HG03066 (cell line): ENCODE data around the gene ZBTB39.
"Not testable (repeated sequence)": the region's sequence is repeated elsewhere in the genome, so short reads cannot be mapped to it uniquely, and the experiment has no call there.

Experiments
- ATAC-seq: cut with Tn5 transposase; IDR thresholded peaks from one replicate; pipeline ENCODE4 v1.9.1; 2021; ENCODE audit warnings: low read depth; ENCODE audit not compliant: unreplicated experiment

The ZBTB39 gene

DNA sequence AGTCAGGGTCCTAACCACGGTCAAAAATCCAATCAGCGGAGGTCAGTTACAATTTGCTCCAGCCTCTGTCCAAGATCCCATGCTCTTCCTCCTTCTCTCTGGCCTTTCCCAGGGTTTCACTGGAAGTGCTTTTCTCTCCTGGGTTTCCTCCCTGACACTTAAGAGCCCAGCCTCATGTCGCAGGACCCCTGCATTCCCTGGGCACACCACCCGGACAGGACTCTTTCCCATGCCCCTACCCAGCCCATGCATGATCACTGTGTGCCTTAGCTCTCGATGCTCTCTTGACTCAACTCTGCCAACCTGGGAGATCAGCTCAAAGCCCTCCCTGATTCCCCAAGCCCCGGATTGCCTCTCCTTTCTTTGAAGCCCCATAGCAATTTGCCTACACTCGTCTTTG lies 25.4 kb upstream of the ZBTB39 start:
- no peak for ATAC-seq

DNA sequence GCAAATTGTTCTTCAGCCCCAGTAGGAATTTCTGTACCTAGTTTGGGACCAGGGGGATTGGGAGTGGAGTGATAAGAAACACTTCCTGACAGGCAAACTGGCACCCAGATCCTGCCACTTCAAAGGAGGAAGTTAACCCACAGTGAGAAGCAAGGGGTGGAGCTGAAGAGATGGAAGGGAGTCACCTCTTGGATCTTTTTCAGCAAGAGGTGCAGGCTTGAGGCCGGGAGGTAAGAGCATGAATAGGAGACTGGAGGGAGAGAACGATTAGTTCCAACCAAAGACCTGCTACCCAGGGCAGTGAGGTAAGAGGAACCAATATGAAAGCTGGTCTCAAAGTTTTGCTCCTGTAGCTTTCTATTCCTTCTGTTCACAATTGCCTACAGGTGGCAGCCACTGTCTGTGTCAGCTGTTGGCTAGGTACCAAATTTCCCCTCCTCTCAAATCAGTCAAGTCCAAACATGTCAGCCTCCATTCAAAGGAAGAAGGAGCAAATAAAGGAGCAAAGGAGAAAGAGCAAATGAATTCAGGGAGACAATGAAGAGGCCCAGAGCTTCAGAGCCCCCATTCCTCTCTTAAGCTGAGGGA lies 24.9 kb upstream of the ZBTB39 start:
- ATAC-seq, result no peak

DNA sequence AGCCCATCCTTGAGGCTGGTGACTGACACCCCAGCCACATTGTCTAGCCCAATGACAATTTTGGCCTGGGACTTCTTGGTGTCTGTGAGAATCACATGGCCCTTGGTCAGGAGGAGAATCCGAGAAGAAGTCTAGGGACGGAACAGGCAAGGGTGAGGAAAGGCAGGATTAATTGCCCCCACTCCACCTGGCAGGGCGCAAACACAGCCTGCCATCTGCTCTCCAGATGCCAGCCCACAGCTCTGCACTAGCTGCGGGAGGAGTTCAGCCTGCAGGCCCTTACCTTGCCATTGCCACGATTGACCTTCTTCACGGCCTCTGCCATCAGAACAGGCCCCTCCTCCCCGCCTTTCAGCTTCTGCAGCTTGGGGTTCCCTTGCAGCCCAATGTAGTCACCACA lies 23.1 kb upstream of the ZBTB39 start:
- no peak for ATAC-seq

DNA sequence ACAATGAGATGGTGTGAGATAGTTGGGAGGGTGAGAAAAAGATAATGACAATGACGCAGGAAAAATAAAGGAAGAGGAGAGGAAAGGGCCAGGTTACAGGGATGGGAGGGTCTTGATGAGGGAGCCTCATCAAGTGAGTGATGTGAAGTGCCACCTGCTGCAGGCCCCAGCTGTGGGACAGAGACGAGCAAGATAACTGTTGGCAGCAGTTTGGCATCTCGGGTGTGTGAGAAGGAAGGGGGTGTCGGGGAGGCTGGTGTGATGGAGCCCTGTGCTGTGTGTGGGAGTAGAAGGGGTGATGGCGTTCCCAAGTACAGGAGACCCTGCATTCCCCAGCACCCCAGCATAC lies 21.4 kb upstream of the ZBTB39 start:
- no peak for ATAC-seq

DNA sequence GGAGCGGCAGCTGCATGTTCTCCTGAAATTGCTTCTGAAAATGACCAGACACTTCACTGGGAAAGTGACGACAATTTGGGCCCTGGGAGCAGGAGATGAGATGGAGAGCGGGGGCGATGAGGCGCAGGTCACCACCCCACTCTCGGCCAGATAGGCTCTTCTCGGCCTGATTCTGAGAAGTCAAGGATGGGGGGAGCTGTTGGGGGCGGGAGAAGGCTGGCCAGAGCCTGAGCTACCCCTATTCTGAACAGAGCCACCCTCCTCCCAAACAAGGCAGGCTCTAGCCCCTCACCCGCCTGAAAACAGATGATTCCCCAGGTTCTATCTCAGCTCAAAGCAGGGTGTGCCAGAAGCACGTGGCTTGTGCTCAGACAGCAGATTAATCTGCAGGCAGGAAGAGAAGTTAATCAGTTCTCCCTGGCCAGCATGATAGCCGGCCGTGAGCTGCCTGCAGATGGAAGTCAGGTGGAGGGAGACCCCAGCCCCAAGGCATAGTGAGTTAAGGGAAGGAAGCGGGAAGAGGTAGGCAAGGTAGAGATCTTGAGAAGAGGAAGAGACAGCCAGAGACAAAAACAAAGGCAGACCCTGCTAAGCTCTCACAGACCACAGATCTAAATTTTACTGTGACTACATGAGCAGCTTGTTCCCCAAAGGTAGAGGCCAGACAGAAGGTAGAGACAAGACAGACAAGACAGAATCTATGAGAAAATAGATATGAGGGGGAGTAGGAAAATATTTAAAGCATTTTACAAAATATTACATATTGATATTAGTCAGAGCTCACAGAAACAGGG lies 20.9 kb upstream of the ZBTB39 start:
- ATAC-seq, result no peak

DNA sequence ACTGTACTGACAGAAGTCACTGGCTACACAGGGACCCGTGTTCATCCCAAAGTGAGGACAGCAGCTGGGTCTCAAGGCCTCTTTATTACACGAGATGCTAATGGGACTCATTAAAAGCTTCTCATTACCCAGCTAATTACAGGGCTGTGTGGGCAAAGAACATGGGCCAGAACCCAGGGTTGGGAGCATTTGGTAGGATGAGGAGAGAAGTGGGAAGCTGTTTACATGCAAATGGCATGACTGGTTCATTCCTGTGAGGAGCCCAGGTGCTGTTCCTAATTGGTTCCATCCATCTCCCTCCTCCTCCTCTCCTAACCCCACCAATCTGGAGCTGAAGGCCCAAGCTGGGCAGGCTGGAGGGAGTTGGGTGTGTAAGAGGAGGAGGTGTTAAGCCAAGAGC lies 18.9 kb upstream of the ZBTB39 start:
- ATAC-seq, result no peak

DNA sequence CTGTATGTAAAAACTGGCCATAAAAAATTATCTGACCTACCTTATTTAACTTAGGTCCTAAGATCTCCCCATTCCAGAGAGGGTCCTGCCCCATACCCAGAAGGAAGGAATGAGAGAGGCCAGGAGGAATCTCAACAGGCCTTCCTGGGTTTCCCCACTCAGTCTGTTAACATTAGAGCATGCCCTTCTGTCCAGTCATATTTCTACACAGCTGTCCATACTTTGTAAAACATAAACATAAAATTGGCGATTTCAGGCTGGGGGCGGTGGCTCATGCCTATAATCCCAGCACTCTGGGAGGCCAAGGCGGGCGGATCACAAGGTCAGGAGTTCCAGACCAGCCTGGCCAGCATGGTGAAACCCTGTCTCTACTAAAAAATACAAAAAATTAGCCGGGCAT lies 16.0 kb upstream of the ZBTB39 start:
- ATAC-seq, result not testable (repeated sequence)

DNA sequence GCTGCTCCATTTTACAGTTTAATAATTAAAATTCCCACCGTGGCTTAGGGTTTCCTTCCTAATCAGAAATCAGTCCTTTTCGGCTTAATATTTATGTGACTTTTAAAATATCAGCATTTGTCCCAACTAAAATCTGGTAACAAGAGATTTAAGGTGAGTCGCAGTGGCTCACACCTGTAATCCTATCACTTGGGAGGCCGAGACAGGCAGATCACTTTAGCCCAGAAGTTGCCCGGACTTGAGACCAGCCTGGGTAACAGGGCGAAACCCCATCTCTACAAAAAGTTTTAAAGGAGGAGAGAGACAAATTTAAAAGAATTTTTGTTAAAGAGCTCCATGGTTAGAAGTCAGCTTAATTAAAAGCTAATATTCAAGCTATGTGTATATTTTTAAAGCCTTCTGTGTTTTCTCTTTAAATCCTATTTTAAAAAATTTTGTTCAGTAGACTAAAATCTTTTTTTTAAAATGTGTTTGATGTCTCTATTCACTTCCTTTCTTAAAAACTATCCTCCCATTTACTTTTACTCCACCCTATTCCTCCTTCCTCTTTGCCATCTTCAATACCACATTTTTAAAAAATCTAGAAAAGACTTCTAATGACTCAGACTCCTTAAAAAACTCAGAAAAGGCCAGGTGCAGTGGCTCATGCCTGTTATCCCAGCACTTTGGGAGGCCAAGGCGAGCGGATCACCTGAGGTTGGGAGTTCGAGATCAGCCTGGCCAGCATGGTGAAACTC lies 13.8 kb upstream of the ZBTB39 start:
- ATAC-seq, result no peak

DNA sequence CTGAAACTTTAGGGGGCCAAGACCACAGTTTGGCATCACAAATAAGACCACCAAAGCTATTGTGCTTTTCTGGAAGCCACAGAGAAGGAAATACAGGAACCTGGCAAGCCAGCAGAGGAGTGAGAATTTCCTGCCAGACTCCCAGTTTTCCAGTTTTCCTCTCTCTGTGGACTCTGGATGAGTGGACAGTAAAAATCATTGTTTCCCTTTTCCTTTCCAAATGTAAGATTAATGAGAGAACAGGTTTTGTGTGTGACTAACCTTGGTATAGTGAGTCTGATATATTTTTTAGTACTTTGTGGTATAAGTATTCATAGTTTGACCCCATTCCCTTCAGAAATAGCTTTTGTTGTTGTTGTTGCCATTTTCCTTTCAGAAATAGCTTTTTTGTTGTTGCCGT lies 12.6 kb upstream of the ZBTB39 start:
- ATAC-seq, result no peak

DNA sequence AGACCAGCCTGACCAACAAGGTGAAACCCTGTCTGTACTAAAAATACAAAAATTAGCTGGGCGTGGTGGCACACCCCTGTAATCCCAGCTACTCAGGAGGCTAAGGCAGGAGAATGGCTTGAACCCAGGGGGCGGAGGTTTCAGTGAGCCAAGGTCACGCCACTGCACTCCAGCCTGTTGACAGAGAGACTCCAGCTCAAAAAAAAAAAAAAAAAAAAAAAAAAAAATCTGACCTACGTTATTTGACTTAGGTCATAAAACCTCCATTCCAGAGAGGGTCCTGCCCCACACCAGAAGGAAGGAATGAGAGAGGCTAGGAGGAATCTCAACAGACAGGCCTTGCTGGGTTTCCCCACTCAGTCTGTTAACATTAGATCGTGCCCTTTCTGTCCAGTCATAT lies 12.0 kb upstream of the ZBTB39 start:
- ATAC-seq, result not testable (repeated sequence)

DNA sequence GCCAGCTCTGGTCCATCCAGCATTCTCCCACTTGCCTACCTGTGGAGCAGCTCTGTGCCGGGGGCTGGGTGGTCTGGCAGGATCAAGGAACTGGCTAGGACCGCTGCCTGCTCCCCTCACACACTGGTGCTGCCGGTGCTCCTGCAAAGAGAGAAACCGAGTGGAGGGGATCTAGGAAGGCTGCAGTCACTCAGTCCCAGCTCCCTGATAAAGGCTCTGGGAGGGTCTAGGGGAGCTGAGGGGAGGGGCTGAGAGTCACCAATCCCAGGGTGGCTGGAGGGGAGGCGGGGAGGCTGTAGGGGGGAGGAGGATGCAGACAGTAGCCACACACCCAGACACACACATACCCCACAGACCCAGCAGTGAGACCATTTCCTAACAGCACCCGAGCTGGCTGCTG lies 10.0 kb upstream of the ZBTB39 start, which contains the start of gene TAC3:
Gene TAC3, minus strand, starts transcription at position 182 of the 400 bp plus-strand sequence. CDS start 732 bp downstream, outside the sequence.
- ATAC-seq, result no peak

DNA sequence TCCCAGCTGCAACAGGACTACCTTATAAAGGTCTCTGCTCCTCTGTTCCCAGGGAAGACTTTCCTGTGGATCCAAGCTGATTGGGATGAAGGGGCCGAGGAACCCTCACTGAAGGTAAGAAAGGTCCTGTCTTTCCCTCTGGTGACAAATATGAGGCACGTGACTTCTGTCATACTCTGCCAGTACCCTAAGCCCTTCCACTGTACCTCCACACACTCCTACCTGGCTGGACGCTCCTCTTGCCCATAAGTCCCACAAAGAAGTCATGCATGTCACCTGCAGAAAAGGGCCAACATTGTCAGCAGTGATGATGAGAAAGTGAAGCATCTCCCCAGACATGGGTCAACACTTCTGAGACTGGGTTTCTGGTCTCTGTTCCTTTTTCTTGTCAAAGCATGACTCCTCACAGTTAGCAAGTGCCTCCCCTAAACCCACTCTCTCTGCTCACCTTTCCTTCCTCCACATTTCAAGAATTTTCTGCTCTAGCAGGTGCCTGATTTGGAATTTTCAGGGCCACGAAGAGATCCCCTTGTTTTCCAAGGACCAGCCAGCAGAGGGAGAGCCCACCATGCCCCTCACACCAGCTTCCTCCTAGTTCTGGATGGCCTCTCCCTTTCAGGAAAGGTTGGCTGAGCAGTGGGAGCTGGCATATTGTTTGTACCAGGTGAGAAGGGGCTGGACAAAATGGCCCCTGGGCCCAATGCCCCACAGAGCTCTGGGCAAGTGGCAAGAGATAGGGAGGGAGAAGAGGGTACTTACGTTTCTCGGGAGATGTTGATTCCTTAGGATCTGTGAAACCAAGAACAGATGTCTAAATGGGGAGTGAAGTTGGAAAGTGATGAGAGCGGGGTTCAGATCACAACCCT lies 6.5 kb upstream of the ZBTB39 start:
- peak; percentile 79 for ATAC-seq

DNA sequence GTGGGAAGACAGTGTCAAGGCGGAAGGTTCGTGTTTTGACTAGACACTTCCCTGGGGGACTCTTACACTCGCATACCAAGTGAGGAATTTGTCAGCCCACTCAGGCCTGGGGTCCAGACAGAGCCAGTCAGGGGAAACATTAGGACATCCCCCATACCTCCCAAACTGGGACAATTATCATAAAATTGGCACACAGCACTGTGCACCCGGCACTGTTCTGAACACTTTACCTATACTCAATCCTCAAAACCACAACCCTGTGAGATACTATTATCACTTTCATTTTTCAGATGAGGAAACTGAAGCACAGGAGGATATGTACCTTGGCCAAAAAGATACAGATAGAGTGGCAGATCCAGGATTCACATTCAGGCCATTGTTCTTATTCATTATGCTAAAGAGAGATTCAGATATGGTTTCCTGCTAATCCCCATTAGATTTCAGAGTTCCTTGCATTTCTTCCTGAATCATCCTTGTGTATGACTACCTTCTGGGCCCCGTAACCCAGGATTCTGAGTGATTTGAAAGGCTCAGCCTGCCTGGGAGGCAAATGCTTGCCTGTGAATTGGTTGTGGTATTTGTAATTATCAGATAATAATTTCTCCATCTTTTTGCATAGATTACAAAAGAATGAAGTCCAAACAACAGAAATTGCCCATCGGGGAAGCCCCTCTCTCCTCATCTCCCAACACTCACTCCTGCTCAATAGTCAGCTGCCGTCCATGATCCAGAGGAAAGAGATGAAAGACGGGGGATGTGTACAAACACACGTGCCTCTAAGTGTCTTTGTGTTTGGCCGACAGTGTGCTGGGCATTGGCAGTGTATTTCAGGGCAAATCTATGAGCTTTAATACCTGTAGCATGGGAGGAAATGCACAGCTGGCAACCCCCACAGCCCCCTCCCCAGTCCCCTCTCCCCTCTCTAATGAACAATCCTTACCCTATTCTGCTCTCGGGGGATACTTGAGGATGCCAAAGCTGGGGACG lies 5.4 kb upstream of the ZBTB39 start:
- no peak for ATAC-seq

DNA sequence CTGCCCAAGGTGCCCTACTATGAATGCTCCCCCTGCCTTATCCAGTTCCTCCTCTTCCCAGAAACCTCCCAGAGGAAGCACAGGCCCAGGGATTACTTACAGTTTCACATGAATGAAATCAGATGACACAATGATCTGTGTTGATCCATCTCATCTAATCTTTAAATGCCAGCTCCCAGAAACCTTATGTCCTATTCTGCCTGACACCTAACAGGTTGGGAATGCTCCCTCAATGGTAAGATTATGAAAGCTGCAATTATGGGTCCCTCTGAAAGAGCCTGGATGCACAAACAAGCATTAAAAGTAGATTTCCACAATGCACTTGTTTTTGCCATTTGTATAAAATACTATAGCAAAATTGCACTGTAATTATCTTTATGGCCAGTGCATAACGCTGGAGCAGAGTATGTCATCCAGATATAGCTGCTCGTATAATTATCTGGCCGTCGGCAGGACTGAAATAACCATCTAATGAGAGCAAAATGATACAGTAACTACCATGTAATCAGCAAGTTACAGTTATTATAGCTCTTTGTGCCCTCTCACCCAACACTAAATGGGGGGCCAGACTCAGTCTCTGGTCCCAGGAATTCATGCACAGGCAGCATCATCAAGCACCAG lies 4.4 kb upstream of the ZBTB39 start:
- no peak for ATAC-seq

DNA sequence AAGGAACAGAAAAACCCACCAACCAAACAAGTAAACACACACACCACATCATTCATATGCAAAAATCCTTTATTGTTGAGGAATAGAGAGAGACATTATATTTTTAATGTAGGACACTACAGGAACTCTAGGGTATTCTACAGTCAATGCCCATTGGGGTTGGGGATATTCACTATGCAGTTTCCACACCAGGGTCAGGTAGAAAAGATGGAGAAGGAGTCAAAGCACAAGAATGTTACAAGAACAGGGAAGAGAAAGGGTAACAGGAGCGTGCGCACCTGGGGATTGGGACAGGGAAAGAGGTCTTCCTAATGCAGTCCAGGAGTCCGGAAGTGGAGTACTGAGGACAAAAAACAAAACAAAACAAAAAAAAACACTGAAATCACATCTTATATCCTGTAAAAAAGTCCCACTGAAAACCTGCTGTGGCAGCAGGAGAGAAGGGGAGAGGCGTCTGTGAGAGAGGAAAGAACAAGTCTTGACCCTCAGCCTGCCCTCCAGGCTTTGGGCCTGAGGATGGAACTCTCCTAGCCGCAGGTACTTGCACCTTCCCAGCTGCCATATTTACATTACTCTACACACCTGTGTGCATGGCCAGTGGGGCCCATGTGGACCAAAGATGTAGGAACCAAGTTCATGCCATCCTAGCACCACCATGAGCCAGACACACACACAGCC lies 3.7 kb upstream of the ZBTB39 start:
- ATAC-seq, result no peak

DNA sequence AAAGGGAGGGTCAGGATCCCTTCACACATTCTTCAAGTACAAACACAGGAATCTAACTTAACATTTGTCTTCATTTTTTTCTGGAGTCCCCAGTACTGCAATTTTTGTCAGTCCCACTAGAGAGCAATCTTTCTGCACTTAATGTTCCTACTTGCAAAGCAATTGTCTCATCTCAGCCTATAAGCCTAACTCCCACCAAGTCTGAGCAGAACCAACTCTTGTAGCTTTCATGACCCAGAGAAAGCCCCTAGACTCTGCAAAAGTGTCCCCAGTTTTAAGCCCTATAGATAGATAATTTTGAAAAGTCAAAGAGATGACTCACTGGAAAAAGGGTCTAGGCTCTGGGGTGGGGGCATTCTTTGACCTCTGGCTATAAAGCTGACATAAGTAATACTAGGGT lies 1.8 kb upstream of the ZBTB39 start:
- ATAC-seq, result no peak

DNA sequence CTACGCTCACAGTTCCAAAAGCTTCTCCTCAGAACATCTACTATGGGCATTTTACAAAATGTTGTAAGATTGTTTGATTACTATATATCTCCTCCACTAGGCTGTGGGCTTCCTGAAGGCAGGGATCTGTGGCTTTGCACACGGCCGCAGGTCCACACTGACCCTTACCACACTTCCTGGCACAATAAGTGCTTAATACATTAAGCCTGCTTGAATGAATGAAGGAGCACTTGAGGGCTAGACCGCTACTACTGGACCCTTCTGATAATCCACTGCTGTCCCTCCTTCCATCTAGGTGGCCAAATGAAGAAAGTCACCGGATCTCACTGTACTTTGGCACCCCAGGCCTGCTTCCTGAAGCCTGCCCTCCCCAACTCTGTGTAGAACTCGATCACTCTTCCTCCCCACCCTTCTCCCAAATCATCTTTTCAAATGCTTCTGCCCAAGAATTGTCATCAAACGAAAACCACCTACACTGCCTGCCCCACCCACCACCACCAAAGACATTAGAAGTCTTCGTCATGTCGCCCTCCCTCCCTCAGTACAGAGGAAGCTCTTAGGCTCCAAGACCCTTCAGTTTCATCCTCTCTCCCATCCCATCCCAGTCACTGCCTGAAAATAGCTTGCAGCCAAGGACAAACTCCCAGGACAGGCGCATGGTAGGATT lies 596 bp upstream of the ZBTB39 start:
- no peak for ATAC-seq

DNA sequence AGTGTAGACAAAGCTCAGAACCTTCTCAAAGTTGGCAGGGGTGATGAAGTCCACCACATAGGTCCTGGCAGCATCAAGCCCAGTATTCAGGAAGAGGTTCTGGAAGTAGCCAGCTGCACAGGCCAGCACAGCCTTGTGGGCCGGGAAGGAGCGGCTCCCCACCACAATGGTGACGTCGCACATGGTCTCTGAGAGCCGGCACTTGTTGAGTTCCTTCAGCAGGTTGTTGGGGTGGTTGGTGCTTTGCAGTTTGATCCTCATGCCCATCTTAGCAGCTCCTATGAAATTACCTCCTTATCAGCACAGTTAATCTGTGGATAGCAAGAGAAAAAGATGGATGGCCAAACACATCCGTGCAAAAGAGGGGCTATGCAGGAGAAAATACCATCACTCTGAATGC lies 1.7 kb downstream of the ZBTB39 start:
- ATAC-seq, result no peak
